HG03520 (cell line): ENCODE results near the gene HEBP2.
"Not testable (repeated sequence)": the region's sequence is repeated elsewhere in the genome, so short reads cannot be mapped to it uniquely, and the experiment has no call there.

Experiments
- ATAC-seq: cut with Tn5 transposase; IDR thresholded peaks from one replicate; pipeline ENCODE4 v1.9.1; 2021; ENCODE audit warnings: mild to moderate bottlenecking, moderate library complexity; ENCODE audit not compliant: unreplicated experiment

The HEBP2 gene

DNA sequence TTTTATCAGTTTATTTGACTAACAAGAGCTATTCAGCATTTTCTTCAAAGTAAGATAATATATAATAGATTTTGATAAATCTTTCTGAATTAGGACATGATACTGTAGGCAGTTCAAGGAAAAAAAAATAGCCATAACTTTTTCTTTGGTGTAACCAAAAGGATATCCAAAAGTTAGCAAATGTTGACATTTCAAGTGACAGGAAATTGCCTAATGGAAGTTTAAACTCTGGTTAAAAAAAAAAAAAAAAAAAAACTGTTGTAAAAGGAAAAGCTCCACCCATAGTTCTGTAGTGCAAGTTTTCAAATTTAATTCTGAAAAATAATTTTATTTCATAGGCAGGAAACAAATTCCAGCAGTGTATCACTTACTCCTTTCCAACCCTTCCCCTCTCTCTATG lies 18.8 kb downstream of the HEBP2 start:
- ATAC-seq, result no peak

DNA sequence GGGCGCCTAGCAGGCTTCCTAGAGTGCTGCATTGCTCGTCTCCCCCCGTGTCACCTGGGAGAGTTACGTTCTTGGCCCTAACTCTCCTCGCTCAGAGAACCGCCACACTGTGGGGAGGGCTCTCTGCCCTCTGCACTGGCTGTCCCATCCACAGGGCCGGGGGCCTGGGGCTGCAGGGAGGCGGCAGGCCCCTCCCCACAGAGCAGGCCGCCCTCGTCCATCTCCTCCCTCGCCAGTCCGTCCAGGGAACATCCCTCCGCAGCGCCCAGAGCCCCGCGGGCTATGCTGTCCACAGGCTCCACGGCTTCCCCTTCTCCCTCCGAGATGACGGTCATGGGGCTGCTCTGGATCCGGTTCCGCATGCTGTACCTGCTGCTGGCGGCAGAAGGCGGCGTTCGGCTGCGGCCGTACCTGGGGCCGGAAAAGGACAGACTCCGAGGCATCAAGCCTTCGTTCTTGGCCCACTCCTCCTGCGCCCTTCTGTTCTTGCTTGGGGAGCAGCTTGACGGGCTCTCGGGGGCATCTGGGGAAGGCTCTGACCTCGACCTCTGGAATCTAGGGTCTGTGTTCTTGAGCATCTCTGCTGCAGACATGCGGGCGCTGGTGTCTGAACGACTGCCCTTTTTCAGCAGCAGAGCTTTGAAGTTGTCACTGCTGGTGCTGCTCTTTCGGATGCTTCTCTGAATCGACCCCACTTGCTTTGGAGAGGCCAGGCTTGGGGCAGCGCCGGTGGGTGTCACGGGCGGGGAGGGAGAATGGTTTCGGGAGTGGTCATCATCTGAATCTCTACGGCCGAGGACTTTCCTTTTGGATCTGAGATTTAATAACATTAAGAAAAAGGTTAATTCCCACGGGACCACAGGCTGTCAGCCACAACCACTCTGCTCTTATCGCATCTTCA lies 20.2 kb downstream of the HEBP2 start:
- no peak for ATAC-seq

DNA sequence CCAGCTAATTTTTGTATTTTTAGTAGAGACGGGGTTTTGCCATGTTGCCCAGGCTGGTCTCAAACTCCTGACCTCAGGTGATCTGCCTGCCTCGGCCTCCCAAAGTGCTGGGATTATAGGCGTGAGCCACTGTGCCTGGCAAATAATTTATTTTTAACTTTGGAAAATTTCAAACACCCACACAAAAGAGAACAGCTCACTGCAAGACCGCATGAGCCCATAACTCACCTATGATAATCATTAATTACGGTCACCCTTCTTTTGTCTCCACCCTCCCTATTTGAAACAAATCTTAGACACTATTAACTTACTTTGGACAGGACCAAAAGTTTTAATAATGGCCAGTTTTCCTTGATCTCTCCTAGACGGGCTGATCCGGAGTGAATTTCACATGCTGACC lies 21.2 kb downstream of the HEBP2 start:
- ATAC-seq, result not testable (repeated sequence)

DNA sequence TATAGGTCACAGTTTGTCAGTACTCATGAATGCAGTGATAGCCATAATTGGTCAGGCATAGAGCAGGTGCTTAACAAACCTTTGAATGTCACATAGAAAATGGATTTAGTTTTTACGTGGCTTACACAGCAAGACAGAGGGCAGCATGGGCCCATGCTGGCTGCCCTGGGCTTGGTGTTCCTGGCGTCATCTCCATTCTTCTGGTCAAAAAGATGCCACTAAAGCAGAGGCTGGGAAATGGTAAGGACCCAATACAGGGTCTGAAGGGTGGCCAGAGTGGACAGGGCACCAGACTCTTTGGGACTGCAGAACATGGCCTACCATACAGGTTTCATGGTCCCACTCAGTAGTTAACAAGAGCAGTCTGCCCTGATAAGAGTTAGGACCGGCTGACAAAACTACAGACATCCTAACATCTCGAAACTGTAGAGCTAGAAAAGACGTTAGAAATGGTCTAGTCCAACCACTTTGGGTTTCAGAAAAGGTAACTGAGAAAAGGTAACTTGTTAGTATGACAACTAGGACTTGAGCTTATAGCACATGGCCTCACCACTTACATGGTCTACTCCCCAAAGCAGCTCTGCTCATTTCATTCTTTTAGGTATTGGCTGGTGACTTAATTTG lies 22.6 kb downstream of the HEBP2 start:
- ATAC-seq, result no peak

DNA sequence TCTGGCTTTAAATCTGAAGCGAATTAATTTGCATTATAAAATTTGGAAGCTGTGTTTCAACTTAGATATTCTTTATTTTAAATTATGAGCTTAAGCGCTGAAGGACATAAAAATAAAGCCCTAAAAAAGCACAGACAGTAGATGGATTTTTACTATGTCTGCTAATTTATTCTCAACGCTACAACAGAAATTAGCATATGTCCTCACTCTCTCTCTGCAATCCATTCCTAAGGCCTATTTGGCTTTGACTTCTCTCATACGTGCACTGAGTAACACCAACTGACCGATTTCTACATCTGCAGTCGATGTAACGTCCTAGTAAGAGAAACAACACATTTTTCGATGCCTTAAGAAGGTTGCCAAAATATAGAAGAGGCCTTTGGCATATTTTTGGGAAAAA lies 23.7 kb downstream of the HEBP2 start:
- no peak for ATAC-seq

DNA sequence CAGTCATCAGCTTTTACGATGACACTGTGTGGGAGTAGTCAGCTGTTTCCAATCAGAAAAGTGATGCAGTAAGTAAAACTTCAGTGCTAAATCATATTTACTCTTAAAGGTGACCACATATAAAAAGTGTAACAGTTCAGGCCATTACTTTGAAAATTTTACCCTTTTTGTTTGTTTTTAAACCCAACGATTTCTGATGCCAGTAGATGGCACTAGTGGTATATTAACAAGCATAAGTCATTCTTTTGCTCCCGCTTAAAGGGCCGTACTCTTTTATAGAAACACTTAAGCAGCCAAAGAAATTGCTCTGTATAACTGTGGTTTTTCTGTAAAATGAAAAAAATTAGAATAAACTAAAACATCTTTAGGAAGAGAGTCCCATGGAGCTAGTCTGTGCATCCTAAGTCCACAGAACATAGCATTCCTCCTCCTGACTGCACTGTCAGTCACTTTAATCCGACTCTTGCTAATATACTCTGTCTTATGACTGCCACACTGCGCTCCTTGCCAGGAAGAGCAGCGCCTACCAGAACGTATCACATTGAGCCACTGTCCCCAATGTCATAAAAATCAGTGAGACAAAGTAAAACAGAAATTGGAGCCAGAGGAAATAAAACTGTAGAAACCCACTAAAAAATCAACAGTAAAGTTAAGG lies 25.0 kb downstream of the HEBP2 start:
- no peak for ATAC-seq

DNA sequence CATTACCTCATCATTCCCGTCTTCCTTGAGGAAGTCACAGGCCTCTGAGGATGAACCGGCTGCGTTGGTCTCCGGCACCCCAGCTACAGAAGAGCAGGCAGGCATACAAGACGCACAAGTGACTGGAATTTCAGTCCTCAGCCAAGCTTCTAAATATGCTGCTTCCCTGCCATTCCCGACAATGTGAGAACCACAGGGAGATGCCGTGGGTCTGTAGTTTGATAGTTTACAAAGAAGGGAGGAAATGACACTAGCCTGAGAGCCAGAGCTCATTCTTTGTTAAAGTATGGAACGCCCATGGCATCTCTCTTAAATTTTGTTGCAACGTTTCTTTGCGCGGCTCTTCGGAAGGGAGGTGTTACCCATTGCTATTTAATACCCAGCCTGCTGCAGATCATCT lies 25.7 kb downstream of the HEBP2 start:
- ATAC-seq, result no peak

DNA sequence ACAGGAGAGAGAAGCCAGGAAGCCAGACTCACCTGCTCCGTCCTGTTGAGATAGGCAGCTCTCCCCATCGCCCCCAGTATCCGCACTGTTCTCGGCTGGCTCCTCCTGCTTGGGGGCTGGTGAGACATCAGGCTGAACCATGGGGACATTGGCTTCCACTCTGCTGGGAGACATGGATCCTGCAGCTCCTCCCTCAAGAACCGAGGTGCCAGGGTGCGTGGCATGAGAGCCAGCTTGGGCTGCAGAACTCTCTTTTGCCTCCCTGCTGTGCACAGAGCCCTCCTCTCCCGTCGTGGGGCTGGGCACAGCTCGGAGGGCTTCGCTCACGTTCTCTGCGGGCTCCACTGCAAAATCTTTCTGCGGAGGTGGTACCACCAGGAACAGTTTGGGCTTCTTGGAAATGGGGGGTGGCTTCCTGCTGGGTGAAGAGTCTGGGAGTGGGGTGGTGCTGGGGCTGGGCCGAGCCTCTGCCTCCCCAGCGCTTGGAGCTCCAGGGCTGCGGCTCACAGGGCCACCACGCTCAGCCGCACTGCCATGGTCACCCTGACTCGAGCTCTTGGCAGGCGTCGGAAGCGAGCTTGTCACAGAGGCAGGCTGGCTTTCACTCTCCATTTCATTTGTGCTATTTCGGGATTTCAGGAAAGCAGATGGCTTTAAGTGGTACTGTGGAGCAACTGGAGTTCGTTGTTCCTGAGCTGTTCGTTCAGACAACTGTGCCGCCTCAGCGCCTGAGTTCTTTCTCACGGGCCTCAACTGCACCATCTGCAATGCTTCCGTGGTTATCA lies 26.5 kb downstream of the HEBP2 start:
- ATAC-seq, result no peak

DNA sequence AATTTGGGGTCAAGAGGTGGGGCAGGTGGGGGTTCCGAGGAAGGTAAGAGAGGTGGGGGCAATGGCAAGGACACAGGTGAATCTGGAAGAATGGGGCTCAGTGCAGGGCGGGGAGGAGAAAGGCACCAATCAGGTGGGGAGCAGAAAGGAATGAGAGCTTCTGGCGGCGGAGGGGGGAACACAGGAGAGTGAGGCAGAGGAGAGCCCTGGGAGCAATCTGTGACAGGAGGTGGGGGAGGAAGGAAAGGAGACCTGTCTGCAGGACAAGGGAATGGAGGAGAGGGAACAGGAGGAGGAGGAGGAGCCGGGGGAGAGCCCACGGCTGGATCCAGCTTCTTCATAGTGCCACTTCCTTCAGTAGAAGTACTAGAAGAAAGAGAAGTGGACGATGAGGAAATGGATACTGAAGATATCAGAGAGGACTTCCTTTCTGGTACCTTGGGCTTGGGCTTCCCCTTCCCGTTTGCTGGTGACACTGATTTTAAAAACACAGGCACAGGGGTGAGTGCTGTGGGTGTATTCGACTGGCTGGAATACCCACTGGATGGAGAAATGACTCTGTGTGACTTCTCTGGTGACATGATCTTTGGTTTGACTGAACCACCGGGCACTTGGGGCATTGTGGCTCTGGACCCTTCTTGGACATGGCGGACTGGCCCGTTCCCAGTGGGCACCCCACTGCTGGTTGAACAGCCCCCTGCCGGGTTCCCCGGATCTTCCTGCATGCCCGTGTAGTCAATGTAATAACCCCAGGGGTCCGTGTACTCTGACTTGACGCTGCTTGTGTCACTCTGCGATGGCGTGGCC lies 27.4 kb downstream of the HEBP2 start:
- ATAC-seq, result no peak

DNA sequence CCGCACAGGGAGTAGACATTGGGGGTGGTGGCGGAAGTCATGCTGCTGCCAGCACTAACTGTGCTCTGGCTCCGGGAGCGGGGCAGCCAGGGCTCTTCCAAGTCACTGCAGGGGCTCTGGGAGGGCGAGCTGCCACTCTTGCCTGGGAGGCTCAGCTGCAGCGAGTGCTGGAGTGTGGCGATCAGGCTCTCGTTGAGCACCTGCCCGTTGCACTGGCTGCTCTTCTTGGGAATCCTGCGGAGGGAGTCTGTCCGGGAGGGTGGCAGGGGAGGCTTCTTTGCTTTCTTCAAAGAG lies 28.0 kb downstream of the HEBP2 start:
- no peak for ATAC-seq

DNA sequence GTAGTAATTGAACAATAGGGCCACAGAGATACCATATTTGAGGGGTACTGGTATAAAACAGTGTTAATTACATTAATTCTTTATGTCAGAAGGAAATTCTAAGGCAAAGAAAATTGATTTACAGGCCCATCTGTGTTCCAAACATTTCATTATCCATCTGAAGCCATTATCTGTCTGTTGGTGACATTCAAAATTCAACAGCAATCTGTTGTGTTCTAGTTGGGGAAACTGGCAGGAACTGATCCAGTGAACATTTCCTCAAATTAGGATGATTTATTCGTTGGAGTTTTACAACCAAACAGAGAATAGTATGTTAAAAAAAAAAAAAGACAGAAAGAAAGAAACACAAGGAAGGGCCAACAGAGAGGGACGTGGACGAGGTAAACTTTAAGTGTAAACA lies 30.1 kb downstream of the HEBP2 start:
- no peak for ATAC-seq

DNA sequence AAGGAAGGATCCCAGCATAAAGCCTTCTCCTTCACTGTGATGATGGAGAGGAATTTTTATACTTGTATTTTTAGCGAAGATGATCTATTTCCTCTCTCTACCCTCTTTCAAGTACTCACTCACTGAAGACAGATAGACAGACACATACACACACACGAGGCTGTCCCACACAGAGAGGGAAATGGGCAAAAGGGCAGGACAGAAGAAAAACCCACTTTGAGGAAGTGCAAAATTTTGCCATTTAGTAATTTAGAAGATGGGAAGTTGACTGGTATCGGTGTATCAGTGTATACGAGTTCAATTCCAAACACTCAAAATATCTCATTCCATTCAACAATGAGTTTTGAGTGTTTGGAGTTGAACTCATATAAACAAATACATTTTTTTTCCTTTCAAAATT lies 30.9 kb downstream of the HEBP2 start:
- no peak for ATAC-seq

DNA sequence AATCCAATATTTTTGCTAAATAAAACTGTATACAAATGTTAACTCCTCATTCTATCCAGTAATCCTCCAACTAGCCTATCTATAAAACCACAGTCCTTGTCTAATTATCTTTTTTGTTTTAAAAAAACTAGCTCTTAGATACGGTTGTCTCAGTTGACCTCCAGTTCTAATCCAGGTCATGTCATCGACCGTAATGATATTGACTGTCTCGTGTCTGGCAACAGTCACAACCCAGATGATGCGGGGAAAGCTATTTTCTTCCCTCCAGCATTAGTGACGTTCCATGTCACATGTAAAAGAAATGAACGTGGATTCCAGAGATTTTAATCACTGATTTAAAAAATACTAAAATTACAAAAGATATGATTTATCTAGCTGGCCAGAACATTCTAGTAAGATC lies 35.5 kb downstream of the HEBP2 start:
- no peak for ATAC-seq

DNA sequence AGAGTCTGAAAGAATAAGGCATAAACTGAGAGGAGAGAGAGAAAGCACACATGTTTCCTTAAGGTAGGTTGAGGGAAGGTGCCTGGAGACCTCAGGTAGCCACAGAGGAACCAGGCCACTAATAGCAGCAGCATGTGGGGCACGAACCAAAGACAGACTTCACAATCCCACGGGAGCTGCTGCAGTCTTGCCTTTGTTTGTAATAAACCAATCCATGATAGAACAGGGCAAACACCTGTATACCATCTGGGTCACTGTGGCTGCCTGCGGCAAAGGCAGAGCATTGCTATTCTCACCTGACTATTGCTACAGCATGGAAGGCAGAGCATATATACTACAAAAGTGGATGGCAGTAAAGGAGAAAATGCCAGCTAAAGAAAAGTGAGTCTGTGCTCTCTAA lies 36.3 kb downstream of the HEBP2 start:
- ATAC-seq, result no peak

DNA sequence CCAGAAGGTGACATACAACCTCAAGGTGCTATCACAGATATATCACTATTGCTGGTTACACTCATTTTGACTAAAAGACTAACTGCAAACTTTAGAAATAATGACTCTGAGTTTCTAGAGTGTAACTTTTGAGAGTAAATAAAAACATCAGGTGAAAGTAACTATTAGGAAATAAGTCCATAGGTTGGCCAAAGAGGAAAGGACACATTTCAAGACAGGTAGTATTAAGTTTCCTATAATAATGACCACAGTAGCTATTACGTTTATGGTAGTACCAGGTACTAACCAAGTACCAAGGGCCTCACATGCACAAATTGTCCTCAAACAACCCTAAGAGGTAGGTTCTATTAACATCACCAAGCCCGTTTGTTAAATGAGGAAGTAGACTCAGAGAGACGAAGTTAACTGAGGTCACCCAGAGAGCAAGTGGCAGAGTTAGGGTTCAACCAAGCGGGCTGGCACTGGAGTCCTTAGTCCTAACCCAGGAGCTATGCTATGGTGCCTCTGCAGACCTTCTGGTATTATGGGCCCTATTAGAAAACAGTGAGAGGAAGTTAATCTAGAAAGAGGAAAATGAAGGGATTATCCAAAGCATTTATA lies 36.8 kb downstream of the HEBP2 start:
- ATAC-seq, result no peak

DNA sequence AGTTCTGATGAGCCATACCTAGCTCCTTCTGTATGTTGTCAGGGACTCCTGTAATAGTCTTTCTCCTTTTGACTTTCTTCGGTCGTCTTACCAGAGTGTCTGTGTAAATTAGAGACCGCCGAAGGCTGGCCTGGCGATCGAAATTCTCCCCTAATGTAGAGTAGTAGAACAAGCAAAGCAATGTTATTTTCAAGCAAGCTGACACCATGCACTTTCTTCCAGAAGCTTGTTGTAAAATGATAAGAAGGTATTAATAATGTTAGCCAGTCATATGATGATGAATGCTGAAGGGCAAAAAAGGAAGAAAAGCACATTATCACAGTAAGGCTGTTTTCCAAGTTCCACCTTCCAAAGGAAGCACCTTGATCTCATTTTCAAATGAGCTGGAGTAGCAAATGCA lies 37.9 kb downstream of the HEBP2 start:
- no peak for ATAC-seq

DNA sequence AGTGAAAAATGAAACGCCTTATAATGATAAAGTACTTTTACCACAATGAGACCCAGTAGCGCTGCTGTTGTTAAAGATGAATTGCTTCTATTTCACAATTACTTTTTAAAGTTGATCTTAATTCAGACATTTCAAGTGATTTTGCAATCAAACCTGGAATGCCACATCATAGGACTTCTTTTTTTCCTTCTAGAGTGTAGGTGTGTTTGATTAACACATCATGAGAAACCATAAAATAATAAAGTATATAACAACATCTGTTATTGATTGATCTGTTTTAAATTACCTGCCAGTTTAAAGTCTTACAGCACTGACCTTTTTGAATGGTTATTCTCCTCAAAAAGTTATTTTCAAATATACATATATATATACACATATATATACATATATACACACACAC lies 38.6 kb downstream of the HEBP2 start:
- ATAC-seq, result no peak

DNA sequence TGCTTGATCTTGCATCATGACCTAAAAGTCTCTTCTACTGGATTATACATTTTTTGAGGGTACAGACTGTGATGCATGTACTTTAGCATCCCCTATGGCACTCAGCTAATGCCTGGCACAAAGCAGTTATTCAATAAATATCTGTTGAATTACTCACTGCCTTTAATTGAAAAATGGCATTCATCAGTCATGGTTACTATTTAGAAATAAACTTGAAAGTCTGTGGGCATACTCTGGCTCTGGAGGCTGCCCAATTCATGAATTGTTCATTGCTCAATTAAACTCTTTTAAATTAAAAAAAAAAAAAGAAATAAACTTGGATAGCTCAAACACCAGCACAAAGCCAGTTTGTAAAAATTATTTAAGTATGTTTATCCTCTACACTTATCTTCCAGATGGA lies 40.0 kb downstream of the HEBP2 start:
- ATAC-seq, result no peak

DNA sequence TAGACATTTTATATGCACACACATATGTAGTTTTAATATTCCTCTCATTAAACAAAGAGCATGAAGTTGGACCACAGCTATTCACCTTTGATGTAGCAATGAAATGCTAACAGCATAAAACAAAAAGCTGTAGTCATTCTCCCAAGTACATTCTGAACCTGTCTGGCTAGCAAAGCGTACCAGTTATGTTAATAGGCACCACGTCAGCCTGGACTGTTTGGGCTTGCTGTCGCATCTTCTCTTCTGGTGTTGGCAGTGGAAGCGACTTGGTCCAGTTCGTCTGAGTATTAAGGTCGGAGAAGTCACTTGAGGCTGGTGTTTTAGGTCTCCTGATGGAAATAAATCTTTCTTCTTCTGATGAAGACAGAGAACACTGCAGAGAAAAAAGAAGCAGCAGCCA lies 42.8 kb downstream of the HEBP2 start:
- ATAC-seq, result no peak

DNA sequence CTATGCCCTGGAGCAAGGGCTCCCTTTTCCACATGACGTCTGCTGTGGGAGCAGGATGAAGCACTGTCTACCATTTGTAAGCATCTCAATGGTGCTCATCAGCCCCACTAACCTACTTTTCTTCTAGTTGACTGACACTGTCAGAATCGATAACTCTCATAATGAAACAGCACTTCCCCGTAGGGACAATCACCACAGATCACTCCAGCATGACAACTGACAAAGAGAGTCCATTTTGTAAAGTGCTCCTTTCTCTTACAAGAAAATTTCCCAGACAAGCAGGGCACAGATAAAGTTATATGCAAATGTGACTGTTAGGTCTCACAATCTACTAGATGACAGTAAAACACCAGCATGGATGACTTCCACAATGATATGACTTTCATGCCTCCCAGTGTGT lies 46.4 kb downstream of the HEBP2 start:
- no peak for ATAC-seq
